Liver (tissue), 9 donors: Measurements from ENCODE around the gene GRAMD1C. TPM values are rescaled to one million over a fixed set of nuclear protein-coding genes. Genes with fewer than 3 reads are reported as not detected.
A peak's percentile ranks its signal among the peaks of the same experiment; 100 is the strongest.

Source experiments
- DNase-seq: peaks from one replicate; pipeline ENCODE4 v3.0.0-alpha.2; 2017; ENCODE audit warnings: low spot score
- H3K27ac ChIP-seq, 2 donors: one replicate each; pipeline ENCODE4 v1.7.0; 2013; ENCODE audit warnings: inconsistent platforms in 2 of 2, low read length in 2 of 2, control low read depth in 1 of 2, low read depth in 1 of 2, mild to moderate bottlenecking in 1 of 2
- H3K27me3 ChIP-seq, 4 donors: one replicate each; pipeline versions ENCODE4 v1.6.1 to v1.7.0; 2013; ENCODE audit warnings: low read length in 3 of 4, inconsistent platforms in 1 of 4, mild to moderate bottlenecking in 1 of 4, moderate library complexity in 1 of 4; ENCODE audit not compliant: control insufficient read depth in 4 of 4, insufficient read depth in 4 of 4
- H3K36me3 ChIP-seq, 4 donors: one replicate each; pipeline versions ENCODE4 v1.6.1 to v1.7.0; 2013; ENCODE audit warnings: low read length in 3 of 4, mild to moderate bottlenecking in 3 of 4, low read depth in 1 of 4, moderate library complexity in 1 of 4; ENCODE audit not compliant: control insufficient read depth in 4 of 4, insufficient read depth in 3 of 4
- H3K4me1 ChIP-seq, 4 donors: one replicate each; pipeline versions ENCODE4 v1.6.1 to v1.7.0; 2013; ENCODE audit warnings: low read length in 3 of 4, mild to moderate bottlenecking in 3 of 4, moderate library complexity in 1 of 4; ENCODE audit not compliant: control insufficient read depth in 4 of 4, insufficient read depth in 4 of 4
- H3K4me3 ChIP-seq, 3 donors: one replicate each; pipeline versions ENCODE4 v1.6.1 to v1.7.0; 2013; ENCODE audit warnings: low read length in 3 of 3, control low read depth in 1 of 3, low read depth in 1 of 3, mild to moderate bottlenecking in 1 of 3
- H3K9ac ChIP-seq, 2 donors: one replicate each; pipeline ENCODE4 v1.7.0; 2013; ENCODE audit warnings: low read length in 2 of 2, mild to moderate bottlenecking in 2 of 2, moderate library complexity in 2 of 2, control low read depth in 1 of 2, low read depth in 1 of 2
- H3K9me3 ChIP-seq, 4 donors: one replicate each; pipeline versions ENCODE4 v1.6.1 to v1.7.0; 2013; ENCODE audit warnings: low read length in 3 of 4; ENCODE audit not compliant: control insufficient read depth in 4 of 4
- FOXA1 ChIP-seq: IDR thresholded peaks from 2 replicates; pipeline ENCODE4 v1.6.1; 2016; ENCODE audit warnings: antibody characterized with exemption
- FOXA2 ChIP-seq: IDR thresholded peaks from 2 replicates; pipeline ENCODE4 v1.6.1; 2016; ENCODE audit warnings: antibody characterized with exemption
- GABPA ChIP-seq, 2 donors: IDR thresholded peaks in 1 of 2; conservative IDR thresholded peaks in 1 of 2; 2 replicates each; pipeline ENCODE4 v1.6.1; 2016; ENCODE audit warnings: antibody characterized with exemption in 2 of 2, mild to moderate bottlenecking in 1 of 2, moderate library complexity in 1 of 2
- HNF4G ChIP-seq: IDR thresholded peaks from 2 replicates; pipeline ENCODE4 v1.6.1; 2016; ENCODE audit warnings: antibody characterized with exemption
- JUND ChIP-seq, 2 donors: IDR thresholded peaks; 2 replicates each; pipeline ENCODE4 v1.6.1; 2016; ENCODE audit warnings: antibody characterized with exemption in 2 of 2
- NR2F2 ChIP-seq: IDR thresholded peaks from 2 replicates; pipeline ENCODE4 v1.6.1; 2016; ENCODE audit warnings: antibody characterized with exemption
- RAD21 ChIP-seq, 2 donors: IDR thresholded peaks; 2 replicates each; pipeline ENCODE4 v1.6.1; 2016; ENCODE audit warnings: antibody characterized with exemption in 2 of 2, mild to moderate bottlenecking in 2 of 2
- SP1 ChIP-seq: IDR thresholded peaks from 2 replicates; pipeline ENCODE4 v1.6.1; 2018; ENCODE audit warnings: antibody characterized with exemption, mild to moderate bottlenecking
- YY1 ChIP-seq: IDR thresholded peaks from 2 replicates; pipeline ENCODE4 v1.6.1; 2016; ENCODE audit warnings: antibody characterized with exemption, mild to moderate bottlenecking
- WGBS: extraction: QIAGEN DNeasy Blood & Tissue Kit; methylation state at CpG from one replicate; pipeline ENCODE4 v1.1.7; 2013; 5-methylcytosine and 5-hydroxymethylcytosine counted together
- polyA plus RNA-seq, 2 donors: library from polyadenylated mRNA; stranded (reverse) in 1 of 2; unstranded in 1 of 2; fragments of 200-250 nt in 1 of 2; fragments of >200 nt in 1 of 2; fragmentation: Nextera tagmentation in 1 of 2; extraction: Ambion mirVana in 1 of 2; gene quantifications; one replicate each; pipeline versions ENCODE4 v1.2.1 to v1.2.3, GENCODE V29; 2013 to 2015
- total RNA-seq, 2 donors: library from RNA; depleted of rRNA; stranded (reverse); fragments of >200 nt; gene quantifications; one replicate each; pipeline ENCODE4 v1.2.3, GENCODE V29; 2014
- TF ChIP-seq, protein P1 (sequence below): IDR thresholded peaks from 2 replicates; pipeline ENCODE4 v1.6.1; 2016; ENCODE audit warnings: antibody characterized with exemption
- TF ChIP-seq, protein P2 (sequence below): IDR thresholded peaks from 2 replicates; pipeline ENCODE4 v1.6.1; 2016; ENCODE audit warnings: antibody characterized with exemption
- TF ChIP-seq, protein P3 (sequence below): IDR thresholded peaks from 2 replicates; pipeline ENCODE4 v1.6.1; 2016; ENCODE audit warnings: antibody characterized with exemption, mild to moderate bottlenecking
- TF ChIP-seq, protein P4 (sequence below): fragments of 150-350 bp; IDR thresholded peaks from 2 replicates; pipeline ENCODE4 v1.5.1; 2017; ENCODE audit warnings: improper control_type of control experiment, low read depth, low read length; ENCODE audit not compliant: missing input control
- TF ChIP-seq, protein P5 (sequence below): IDR thresholded peaks from 2 replicates; pipeline ENCODE4 v1.6.1; 2016; ENCODE audit warnings: antibody characterized with exemption
- donor health status: healthy.
- donor health status: healthy.
- donor health status: healthy.
- donor health status: healthy.
- donor health status: healthy.

The GRAMD1C gene
- total and polyA plus RNA-seq, 4 donors: 2.3 to 17.0 (median 6.2) TPM

DNA sequence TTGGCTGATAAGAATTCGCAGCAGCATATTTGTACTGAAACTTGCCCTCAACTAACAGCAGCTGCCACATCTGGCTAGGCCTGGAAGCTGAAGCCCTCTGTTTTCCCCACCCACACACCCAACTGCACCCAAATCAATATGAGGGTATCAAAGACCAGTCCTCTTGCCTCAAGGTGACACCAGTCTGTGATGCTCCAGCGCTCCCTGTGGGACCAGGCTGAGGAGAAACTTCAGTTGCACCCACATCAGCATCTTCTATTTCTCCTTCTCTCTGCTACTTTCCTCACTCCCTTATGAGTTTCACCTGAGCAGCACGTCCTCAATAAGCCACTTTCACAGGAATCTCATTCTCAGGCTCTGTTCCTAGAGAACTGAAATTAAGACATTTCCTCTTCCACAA is 18.7 kb upstream of the GRAMD1C start (continued):
- TF ChIP-seq, protein P1, sequence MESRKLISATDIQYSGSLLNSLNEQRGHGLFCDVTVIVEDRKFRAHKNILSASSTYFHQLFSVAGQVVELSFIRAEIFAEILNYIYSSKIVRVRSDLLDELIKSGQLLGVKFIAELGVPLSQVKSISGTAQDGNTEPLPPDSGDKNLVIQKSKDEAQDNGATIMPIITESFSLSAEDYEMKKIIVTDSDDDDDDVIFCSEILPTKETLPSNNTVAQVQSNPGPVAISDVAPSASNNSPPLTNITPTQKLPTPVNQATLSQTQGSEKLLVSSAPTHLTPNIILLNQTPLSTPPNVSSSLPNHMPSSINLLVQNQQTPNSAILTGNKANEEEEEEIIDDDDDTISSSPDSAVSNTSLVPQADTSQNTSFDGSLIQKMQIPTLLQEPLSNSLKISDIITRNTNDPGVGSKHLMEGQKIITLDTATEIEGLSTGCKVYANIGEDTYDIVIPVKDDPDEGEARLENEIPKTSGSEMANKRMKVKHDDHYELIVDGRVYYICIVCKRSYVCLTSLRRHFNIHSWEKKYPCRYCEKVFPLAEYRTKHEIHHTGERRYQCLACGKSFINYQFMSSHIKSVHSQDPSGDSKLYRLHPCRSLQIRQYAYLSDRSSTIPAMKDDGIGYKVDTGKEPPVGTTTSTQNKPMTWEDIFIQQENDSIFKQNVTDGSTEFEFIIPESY: no peak
- TF ChIP-seq, protein P2, sequence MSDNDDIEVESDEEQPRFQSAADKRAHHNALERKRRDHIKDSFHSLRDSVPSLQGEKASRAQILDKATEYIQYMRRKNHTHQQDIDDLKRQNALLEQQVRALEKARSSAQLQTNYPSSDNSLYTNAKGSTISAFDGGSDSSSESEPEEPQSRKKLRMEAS: no peak
- TF ChIP-seq FOXA1 (no peak), JUND (IDR thresholded peaks at IDR 0.05) (no peak), NR2F2 (no peak)

GRCh38 chr3:113825090-113825489 is 13.5 kb upstream of the GRAMD1C start:
- TF ChIP-seq, protein P3, sequence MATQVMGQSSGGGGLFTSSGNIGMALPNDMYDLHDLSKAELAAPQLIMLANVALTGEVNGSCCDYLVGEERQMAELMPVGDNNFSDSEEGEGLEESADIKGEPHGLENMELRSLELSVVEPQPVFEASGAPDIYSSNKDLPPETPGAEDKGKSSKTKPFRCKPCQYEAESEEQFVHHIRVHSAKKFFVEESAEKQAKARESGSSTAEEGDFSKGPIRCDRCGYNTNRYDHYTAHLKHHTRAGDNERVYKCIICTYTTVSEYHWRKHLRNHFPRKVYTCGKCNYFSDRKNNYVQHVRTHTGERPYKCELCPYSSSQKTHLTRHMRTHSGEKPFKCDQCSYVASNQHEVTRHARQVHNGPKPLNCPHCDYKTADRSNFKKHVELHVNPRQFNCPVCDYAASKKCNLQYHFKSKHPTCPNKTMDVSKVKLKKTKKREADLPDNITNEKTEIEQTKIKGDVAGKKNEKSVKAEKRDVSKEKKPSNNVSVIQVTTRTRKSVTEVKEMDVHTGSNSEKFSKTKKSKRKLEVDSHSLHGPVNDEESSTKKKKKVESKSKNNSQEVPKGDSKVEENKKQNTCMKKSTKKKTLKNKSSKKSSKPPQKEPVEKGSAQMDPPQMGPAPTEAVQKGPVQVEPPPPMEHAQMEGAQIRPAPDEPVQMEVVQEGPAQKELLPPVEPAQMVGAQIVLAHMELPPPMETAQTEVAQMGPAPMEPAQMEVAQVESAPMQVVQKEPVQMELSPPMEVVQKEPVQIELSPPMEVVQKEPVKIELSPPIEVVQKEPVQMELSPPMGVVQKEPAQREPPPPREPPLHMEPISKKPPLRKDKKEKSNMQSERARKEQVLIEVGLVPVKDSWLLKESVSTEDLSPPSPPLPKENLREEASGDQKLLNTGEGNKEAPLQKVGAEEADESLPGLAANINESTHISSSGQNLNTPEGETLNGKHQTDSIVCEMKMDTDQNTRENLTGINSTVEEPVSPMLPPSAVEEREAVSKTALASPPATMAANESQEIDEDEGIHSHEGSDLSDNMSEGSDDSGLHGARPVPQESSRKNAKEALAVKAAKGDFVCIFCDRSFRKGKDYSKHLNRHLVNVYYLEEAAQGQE: no peak
- TF ChIP-seq JUND (IDR thresholded peaks at IDR 0.05) (no peak), FOXA2 (no peak), GABPA (IDR thresholded peaks at IDR 0.05 in 1 of 2, conservative IDR thresholded peaks at IDR 0.05 in 1 of 2) (no peak), RAD21 (IDR thresholded peaks at IDR 0.05) (no peak)
- TF ChIP-seq, protein P2: no peak
- TF ChIP-seq, protein P4, sequence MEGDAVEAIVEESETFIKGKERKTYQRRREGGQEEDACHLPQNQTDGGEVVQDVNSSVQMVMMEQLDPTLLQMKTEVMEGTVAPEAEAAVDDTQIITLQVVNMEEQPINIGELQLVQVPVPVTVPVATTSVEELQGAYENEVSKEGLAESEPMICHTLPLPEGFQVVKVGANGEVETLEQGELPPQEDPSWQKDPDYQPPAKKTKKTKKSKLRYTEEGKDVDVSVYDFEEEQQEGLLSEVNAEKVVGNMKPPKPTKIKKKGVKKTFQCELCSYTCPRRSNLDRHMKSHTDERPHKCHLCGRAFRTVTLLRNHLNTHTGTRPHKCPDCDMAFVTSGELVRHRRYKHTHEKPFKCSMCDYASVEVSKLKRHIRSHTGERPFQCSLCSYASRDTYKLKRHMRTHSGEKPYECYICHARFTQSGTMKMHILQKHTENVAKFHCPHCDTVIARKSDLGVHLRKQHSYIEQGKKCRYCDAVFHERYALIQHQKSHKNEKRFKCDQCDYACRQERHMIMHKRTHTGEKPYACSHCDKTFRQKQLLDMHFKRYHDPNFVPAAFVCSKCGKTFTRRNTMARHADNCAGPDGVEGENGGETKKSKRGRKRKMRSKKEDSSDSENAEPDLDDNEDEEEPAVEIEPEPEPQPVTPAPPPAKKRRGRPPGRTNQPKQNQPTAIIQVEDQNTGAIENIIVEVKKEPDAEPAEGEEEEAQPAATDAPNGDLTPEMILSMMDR: peak; percentile 11
- Histone ChIP-seq H3K27ac (no peak overlapping the region), H3K27me3 (no peaks in the 10 kb centered on the region), H3K36me3 (no peaks in the 10 kb centered on the region), H3K4me3 (no peak overlapping the region), H3K9me3 (no peaks in the 10 kb centered on the region), H3K4me1 (no peaks in the 10 kb centered on the region), H3K9ac (no peak overlapping the region)
- no peak for DNase-seq
- WGBS: 84% methylated on average over 2 of the region's 2 CpGs

- WGBS: 92% methylated on average over 1 of the region's 1 CpG
- no peaks in the 10 kb centered on the region for H3K27me3 ChIP-seq
- H3K9ac ChIP-seq: no peak overlapping the region
- H3K9me3 ChIP-seq: no peaks in the 10 kb centered on the region
- H3K27ac ChIP-seq: no peak overlapping the region
- no peaks in the 10 kb centered on the region for H3K36me3 ChIP-seq
- H3K4me1 ChIP-seq: no peaks in the 10 kb centered on the region
- H3K4me3 ChIP-seq: no peak overlapping the region
- DNase-seq: no peak
- TF ChIP-seq, protein P3: no peak
- TF ChIP-seq HNF4G (no peak), GABPA (IDR thresholded peaks at IDR 0.05 in 1 of 2, conservative IDR thresholded peaks at IDR 0.05 in 1 of 2) (no peak), NR2F2 (no peak), FOXA2 (no peak), SP1 (no peak), YY1 (no peak), JUND (IDR thresholded peaks at IDR 0.05) (no peak), FOXA1 (no peak)
- TF ChIP-seq, protein P5, sequence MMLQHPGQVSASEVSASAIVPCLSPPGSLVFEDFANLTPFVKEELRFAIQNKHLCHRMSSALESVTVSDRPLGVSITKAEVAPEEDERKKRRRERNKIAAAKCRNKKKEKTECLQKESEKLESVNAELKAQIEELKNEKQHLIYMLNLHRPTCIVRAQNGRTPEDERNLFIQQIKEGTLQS: no peak
- TF ChIP-seq, protein P1: no peak
- TF ChIP-seq, protein P2: no peak
Observed at GRCh38 chr3:113828600-113828999, 10.0 kb upstream of the GRAMD1C start.
